Suprapubic skin (tissue), 4 donors: ENCODE data around the gene PRXL2B. TPM values are rescaled to one million over a fixed set of nuclear protein-coding genes. Genes with fewer than 3 reads are reported as not detected.
A peak's percentile ranks its signal among the peaks of the same experiment; 100 is the strongest.

Experiments
- DNase-seq, 2 donors: peaks; one replicate each; pipeline ENCODE4 v3.0.0-alpha.2; 2019; ENCODE audit warnings: low spot score in 2 of 2
- H3K27ac ChIP-seq: fragments of 200-600 bp; sonication (generic); one replicate; pipeline ENCODE4 v1.5.1; 2019
- H3K27me3 ChIP-seq: fragments of 200-600 bp; sonication (generic); one replicate; pipeline ENCODE4 v1.5.1; 2019
- H3K36me3 ChIP-seq: fragments of 200-600 bp; sonication (generic); one replicate; pipeline ENCODE4 v1.5.1; 2019
- H3K4me1 ChIP-seq: fragments of 200-600 bp; sonication (generic); one replicate; pipeline ENCODE4 v1.5.1; 2019
- H3K4me3 ChIP-seq: fragments of 200-600 bp; sonication (generic); one replicate; pipeline ENCODE4 v1.5.1; 2019; ENCODE audit warnings: mild to moderate bottlenecking
- H3K9me3 ChIP-seq: fragments of 200-600 bp; sonication (generic); one replicate; pipeline ENCODE4 v1.5.1; 2019
- EP300 ChIP-seq: sonication (generic); formaldehyde crosslinking; IDR thresholded peaks from one replicate; pipeline ENCODE4 v1.6.1; 2017; ENCODE audit warnings: antibody characterized with exemption
- POLR2A ChIP-seq, 2 donors: fragments of 450-650 bp; IDR thresholded peaks; one replicate each; pipeline ENCODE4 v1.6.1; 2017; ENCODE audit warnings: antibody characterized with exemption in 2 of 2, mild to moderate bottlenecking in 2 of 2, moderate library complexity in 2 of 2
- POLR2AphosphoS5 ChIP-seq, 3 donors: sonication (generic); formaldehyde crosslinking; IDR thresholded peaks; one replicate each; pipeline ENCODE4 v1.6.1; 2017; ENCODE audit warnings: antibody characterized with exemption in 3 of 3
- WGBS: methylation state at CpG from one replicate; pipeline ENCODE4 v1.1.5; 2018; 5-methylcytosine and 5-hydroxymethylcytosine counted together
- total RNA-seq, 4 donors: library from RNA; depleted of rRNA; stranded (reverse); fragments of >200 nt; gene quantifications; one replicate each; pipeline ENCODE4 v1.1.0, GENCODE V29; 2016
- TF ChIP-seq, protein P1 (sequence below), 2 donors: fragments of 200-600 bp in 1 of 2; fragments of 450-650 bp in 1 of 2; sonication (generic) in 1 of 2; IDR thresholded peaks; one replicate each; pipeline ENCODE4 v1.5.1; 2016 to 2019; ENCODE audit warnings: antibody characterized with exemption in 2 of 2, mild to moderate bottlenecking in 1 of 2, moderate library complexity in 1 of 2

Gene PRXL2B
- total RNA-seq, 4 donors from 2014 or later, result 9.7 to 16.3 (median 10.7) TPM

DNA sequence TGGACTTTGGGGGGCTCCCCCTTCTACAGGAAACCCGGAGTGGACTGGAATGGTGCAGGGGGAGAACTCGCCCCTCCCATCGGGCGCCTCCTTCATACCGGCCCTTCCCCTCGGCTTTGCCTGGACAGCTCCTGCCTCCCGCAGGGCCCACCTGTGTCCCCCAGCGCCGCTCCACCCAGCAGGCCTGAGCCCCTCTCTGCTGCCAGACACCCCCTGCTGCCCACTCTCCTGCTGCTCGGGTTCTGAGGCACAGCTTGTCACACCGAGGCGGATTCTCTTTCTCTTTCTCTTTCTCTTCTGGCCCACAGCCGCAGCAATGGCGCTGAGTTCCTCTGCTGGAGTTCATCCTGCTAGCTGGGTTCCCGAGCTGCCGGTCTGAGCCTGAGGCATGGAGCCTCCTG lies 30.3 kb upstream of the PRXL2B start, which contains the start of gene TNFRSF14:
Gene TNFRSF14, plus strand, starts transcription at position 95 of the 401 bp plus-strand sequence. Its CDS starts 294 bp downstream, at position 389.
- H3K27ac ChIP-seq, result peak within 1 kb of the TSS; percentile 94
- no peak for TF ChIP-seq POLR2A (IDR thresholded peaks at IDR 0.05)
- TF ChIP-seq, protein P1, sequence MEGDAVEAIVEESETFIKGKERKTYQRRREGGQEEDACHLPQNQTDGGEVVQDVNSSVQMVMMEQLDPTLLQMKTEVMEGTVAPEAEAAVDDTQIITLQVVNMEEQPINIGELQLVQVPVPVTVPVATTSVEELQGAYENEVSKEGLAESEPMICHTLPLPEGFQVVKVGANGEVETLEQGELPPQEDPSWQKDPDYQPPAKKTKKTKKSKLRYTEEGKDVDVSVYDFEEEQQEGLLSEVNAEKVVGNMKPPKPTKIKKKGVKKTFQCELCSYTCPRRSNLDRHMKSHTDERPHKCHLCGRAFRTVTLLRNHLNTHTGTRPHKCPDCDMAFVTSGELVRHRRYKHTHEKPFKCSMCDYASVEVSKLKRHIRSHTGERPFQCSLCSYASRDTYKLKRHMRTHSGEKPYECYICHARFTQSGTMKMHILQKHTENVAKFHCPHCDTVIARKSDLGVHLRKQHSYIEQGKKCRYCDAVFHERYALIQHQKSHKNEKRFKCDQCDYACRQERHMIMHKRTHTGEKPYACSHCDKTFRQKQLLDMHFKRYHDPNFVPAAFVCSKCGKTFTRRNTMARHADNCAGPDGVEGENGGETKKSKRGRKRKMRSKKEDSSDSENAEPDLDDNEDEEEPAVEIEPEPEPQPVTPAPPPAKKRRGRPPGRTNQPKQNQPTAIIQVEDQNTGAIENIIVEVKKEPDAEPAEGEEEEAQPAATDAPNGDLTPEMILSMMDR (IDR thresholded peaks at IDR 0.05), result no peak
- TF ChIP-seq EP300, result no peak
- TF ChIP-seq POLR2AphosphoS5 (IDR thresholded peaks at IDR 0.05), result no peak
- H3K9me3 ChIP-seq, result no peaks in the 10 kb centered on the region
- peaks cover 43% of the 10 kb centered on the region for H3K4me1 ChIP-seq
- no peaks in the 10 kb centered on the region for H3K27me3 ChIP-seq
- H3K4me3 ChIP-seq, result peak within 1 kb of the TSS; percentile 58
- DNase-seq, result no peak
- WGBS, result 0% methylated on average over 12 of the region's 16 CpGs
- peaks cover 29% of the 10 kb centered on the region for H3K36me3 ChIP-seq

DNA sequence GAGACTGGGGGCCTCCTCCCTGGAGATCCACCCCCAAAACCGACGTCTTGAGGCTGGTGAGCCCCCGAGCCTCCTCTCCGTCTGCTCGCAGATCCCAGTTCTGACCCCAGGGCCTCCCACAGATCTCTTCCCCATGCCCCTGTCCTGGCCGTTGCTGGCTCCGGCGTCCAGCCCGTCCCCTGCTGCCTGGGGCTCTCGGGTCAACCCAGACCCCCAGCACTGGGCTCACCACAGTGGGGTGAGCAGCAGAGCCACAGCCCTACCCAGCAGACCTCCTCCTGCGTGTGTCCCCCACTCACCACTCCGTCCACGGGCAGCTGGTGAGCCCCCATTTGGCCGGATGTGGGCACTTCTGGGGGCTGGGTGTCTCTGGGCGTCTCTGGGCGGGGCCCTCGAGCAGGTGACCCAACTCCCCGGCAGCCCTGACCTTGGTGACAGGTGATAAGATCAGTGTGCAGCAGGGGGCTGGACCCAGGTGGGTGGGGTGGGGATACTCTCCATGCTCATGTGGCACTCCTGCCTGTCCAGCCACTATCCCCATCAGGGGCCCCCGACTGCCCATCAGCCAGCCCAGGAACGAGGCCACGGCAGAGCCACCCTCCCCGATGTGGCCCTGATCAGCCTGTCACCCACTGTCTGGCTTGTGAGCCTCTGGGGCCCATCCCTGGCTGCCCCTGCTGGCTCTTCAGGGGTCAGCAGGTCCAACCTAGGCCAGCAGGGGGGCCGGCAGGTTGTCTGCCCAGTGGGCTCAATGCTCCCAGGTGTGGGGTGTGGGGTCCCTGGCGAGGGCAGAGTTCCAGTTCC lies 29.7 kb upstream of the PRXL2B start:
- WGBS, result 12% methylated on average over 7 of the region's 24 CpGs
- Histone ChIP-seq H3K27ac (peak overlapping the region; percentile 94), H3K9me3 (no peaks in the 10 kb centered on the region), H3K27me3 (no peaks in the 10 kb centered on the region), H3K4me1 (peaks cover 43% of the 10 kb centered on the region), H3K36me3 (peaks cover 34% of the 10 kb centered on the region), H3K4me3 (peak overlapping the region; percentile 58)
- no peak for DNase-seq
- TF ChIP-seq, protein P1 (IDR thresholded peaks at IDR 0.05), result peak in 1 of 2 donors; percentile 8
- no peak for TF ChIP-seq EP300

DNA sequence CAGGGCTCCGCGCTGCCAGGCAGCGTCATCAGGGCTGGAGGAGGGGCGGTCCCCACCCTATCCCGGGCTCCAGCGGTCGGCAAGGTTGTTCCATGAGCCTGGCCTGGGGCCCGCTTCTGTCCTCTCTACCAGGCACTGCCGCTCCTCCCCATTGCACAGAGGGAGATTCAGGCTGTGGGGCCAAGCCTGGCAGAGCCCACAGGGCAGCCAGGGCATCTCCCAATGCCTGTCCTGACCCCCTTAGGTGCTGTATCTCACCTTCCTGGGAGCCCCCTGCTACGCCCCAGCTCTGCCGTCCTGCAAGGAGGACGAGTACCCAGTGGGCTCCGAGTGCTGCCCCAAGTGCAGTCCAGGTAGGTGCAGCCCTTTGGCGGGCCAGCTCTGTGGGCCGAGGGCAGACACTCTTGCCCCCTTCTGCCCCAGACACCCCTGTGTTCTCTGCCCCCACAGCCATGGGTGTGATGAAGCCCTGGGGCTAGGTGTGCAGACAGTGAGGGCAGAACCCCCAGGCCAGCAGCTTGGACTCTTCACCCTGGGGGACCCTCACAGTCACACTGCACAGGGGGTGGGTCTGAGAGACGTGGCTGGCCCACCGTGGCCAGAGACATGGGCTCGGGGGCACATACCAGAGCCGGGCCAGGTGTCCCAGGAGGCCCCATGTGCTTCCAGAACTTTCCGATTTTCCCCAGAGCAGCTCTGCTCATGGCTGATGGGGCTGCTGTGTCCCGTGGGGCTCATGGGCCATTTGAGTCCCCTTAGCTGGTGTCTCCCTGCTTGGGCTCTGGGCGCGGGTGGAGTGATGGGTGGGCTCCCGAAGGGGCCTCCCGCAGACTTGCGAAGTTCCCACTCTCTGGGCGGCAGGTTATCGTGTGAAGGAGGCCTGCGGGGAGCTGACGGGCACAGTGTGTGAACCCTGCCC lies 28.8 kb upstream of the PRXL2B start:
- H3K27me3 ChIP-seq, result no peaks in the 10 kb centered on the region
- WGBS, result 100% methylated on average over 3 of the region's 30 CpGs
- TF ChIP-seq POLR2AphosphoS5 (IDR thresholded peaks at IDR 0.05), result no peak
- TF ChIP-seq, protein P1 (IDR thresholded peaks at IDR 0.05), result no peak
- no peak for TF ChIP-seq EP300
- TF ChIP-seq POLR2A (IDR thresholded peaks at IDR 0.05), result no peak
- peaks cover 43% of the 10 kb centered on the region for H3K4me1 ChIP-seq
- DNase-seq, result no peak
- H3K9me3 ChIP-seq, result no peaks in the 10 kb centered on the region
- peaks cover 41% of the 10 kb centered on the region for H3K36me3 ChIP-seq
- peak overlapping the region; percentile 58 for H3K4me3 ChIP-seq
- peak overlapping the region; percentile 94 for H3K27ac ChIP-seq

DNA sequence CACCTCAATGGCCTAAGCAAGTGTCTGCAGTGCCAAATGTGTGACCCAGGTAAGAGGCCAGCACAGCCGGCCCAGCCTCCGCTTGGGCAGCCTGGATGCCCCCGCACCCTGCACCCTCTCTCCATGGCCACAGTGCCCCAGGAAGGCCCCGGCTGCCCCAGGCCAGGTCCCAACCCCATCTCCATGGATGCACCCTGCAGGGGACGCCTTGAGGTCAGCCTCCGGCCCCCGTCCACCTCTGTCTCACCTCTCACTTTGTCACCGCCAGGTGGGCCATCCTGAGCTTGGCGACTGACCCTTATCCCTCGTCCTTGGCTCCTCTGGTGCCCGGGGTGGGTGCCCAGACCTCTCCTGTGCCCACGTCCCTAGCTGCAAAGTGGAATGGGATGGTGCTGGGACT lies 28.2 kb upstream of the PRXL2B start:
- H3K4me3 ChIP-seq, result no peak overlapping the region
- H3K9me3 ChIP-seq, result no peaks in the 10 kb centered on the region
- TF ChIP-seq POLR2A (IDR thresholded peaks at IDR 0.05) (no peak), POLR2AphosphoS5 (IDR thresholded peaks at IDR 0.05) (no peak), EP300 (no peak)
- TF ChIP-seq, protein P1 (IDR thresholded peaks at IDR 0.05), result no peak
- H3K36me3 ChIP-seq, result peaks cover 48% of the 10 kb centered on the region
- WGBS, result 100% methylated on average over 3 of the region's 12 CpGs
- no peak overlapping the region for H3K27ac ChIP-seq
- H3K27me3 ChIP-seq, result no peaks in the 10 kb centered on the region
- H3K4me1 ChIP-seq, result peaks cover 43% of the 10 kb centered on the region
- DNase-seq, result no peak

DNA sequence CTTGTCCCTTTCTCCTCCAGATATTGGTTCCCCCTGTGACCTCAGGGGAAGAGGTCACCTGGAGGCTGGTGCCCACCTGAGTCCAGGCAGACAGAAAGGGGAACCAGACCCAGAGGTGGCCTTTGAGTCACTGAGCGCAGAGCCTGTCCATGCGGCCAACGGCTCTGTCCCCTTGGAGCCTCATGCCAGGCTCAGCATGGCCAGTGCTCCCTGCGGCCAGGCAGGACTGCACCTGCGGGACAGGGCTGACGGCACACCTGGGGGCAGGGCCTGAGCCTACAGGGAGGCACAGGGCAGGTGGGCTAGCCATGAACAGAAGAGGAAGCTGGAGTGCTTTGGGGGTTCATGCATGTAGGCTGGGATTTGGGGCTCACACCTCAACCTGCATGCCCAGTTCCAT lies 27.7 kb upstream of the PRXL2B start:
- H3K27me3 ChIP-seq, result no peaks in the 10 kb centered on the region
- 93% methylated on average over 6 of the region's 6 CpGs for WGBS
- H3K27ac ChIP-seq, result no peak overlapping the region
- H3K36me3 ChIP-seq, result peaks cover 50% of the 10 kb centered on the region
- H3K4me1 ChIP-seq, result peaks cover 43% of the 10 kb centered on the region
- H3K9me3 ChIP-seq, result no peaks in the 10 kb centered on the region
- no peak overlapping the region for H3K4me3 ChIP-seq
- no peak for DNase-seq
- TF ChIP-seq, protein P1 (IDR thresholded peaks at IDR 0.05), result no peak
- TF ChIP-seq EP300, result no peak
- TF ChIP-seq POLR2A (IDR thresholded peaks at IDR 0.05), result no peak
- TF ChIP-seq POLR2AphosphoS5 (IDR thresholded peaks at IDR 0.05), result no peak
